Heart right ventricle (tissue), 16 donors: ENCODE data around the gene E2F7. TPM values are rescaled to one million over a fixed set of nuclear protein-coding genes. Genes with fewer than 3 reads are reported as not detected.

ENCODE experiments used
- ATAC-seq, 8 donors: fragments of 200-7000 bp; cut with Tn5 transposase; one replicate each; pipeline ENCODE4 v1.9.1; 2020; ENCODE audit warnings: mild to moderate bottlenecking in 8 of 8, moderate library complexity in 8 of 8, moderate number of reproducible peaks in 1 of 8
- DNase-seq, 2 donors: peaks; one replicate each; pipeline ENCODE4 v3.0.0-alpha.2; 2020
- H3K27ac ChIP-seq, 10 donors: fragments of 200-600 bp; sonication (generic) in 2 of 10; one replicate each; pipeline versions ENCODE4 v1.5.0 to v1.8.0; 2020 to 2022; ENCODE audit warnings: mild to moderate bottlenecking in 3 of 10
- H3K27me3 ChIP-seq, 7 donors: fragments of 200-600 bp; one replicate each; pipeline ENCODE4 v1.8.0; 2021 to 2022; ENCODE audit warnings: mild to moderate bottlenecking in 2 of 7
- H3K36me3 ChIP-seq, 9 donors: fragments of 200-600 bp; sonication (generic) in 1 of 9; one replicate each; pipeline versions ENCODE4 v1.5.0 to v1.8.0; 2020 to 2022; ENCODE audit warnings: mild to moderate bottlenecking in 2 of 9
- H3K4me1 ChIP-seq, 9 donors: fragments of 200-600 bp; sonication (generic) in 1 of 9; one replicate each; pipeline versions ENCODE4 v1.5.0 to v1.8.0; 2020 to 2022; ENCODE audit warnings: mild to moderate bottlenecking in 4 of 9
- H3K4me3 ChIP-seq, 10 donors: fragments of 200-600 bp; sonication (generic) in 2 of 10; one replicate each; pipeline versions ENCODE4 v1.5.0 to v1.8.0; 2020 to 2022; ENCODE audit warnings: mild to moderate bottlenecking in 7 of 10, moderate library complexity in 2 of 10
- H3K9me3 ChIP-seq, 11 donors: fragments of 200-600 bp in 10 of 11; sonication (generic) in 2 of 11; one replicate each; pipeline versions ENCODE4 v1.5.0 to v1.8.0; 2013 to 2022; ENCODE audit warnings: mild to moderate bottlenecking in 2 of 11, control low read depth in 1 of 11, moderate library complexity in 1 of 11
- WGBS, 2 donors: extraction: QIAGEN DNeasy Blood & Tissue Kit; methylation state at CpG; one replicate each; pipeline ENCODE4 v1.1.7; 2013; ENCODE audit warnings: inconsistent platforms in 1 of 2; 5-methylcytosine and 5-hydroxymethylcytosine counted together
- intact Hi-C, 10 donors: fragments of 100-400 bp; cut with DNase I; formaldehyde crosslinking; loops; one replicate each; pipeline versions ENCODE4 v1.11.1 to v1.14.2; 2022
- polyA plus RNA-seq, 2 donors: library from polyadenylated mRNA; stranded (reverse); fragments of 200-250 nt; gene quantifications; one replicate each; pipeline ENCODE4 v1.2.3, GENCODE V29; 2013
- total RNA-seq, 10 donors: library from RNA; stranded (reverse); fragmentation: NEBNext Ultra II Directional in 3 of 10; extraction: Animal tissue kit (Norgen Biotek cat#: 25700) in 3 of 10; gene quantifications; one replicate each; pipeline versions ENCODE4 v1.2.1 to v1.2.4, GENCODE V29; 2021 to 2023
- TF ChIP-seq, protein P1 (sequence below), 9 donors: fragments of 200-600 bp; sonication (generic) in 2 of 9; IDR thresholded peaks; one replicate each; pipeline versions ENCODE4 v1.5.0 to v1.8.0; 2021 to 2022; ENCODE audit warnings: antibody characterized with exemption in 9 of 9, mild to moderate bottlenecking in 5 of 9, moderate library complexity in 1 of 9
- donor health status: Arrhythmogenic right ventricular cardiomyopathy.
- donor health status: ischemic (EF 13 %, LVEDD 7.1; RV severe dilation, severe dysfunction).
- donor health status: healthy with polysubstance abuse.
- donor health status: DM: no; HTN: yes; CAD: no.
- donor health status: DM: no; HTN: no; CAD: no.
- donor health status: ischemic (EF 25% LVEDD 6.9; RV normal size, moderate dysfunction).
- donor health status: ischemic (EF 25% LVEDD 5.7; RV mildly dilated, moderate dysfunction).
- donor health status: healthy.
- donor health status: DM: yes; HTN: yes; CAD: no.
- donor health status: Ischemic cardiomyopathy.
- donor health status: ischemic (EF 35%, LVEDD 5.7; RV mildly dilated, moderate dysfunction).
- donor health status: nonischemic (EF 11% LVEDD 7.7; RV severe dilation, severe dysfunction).
- donor health status: DM: yes; HTN: yes; CAD: no.
- donor health status: PGD.
- donor health status: ischemic (EF 29% LVEDD 5.4; RV normal size, mild dysfunction).
- donor health status: nonischemic (EF 23%, LVEDD 6.1; RV moderate dilation, normal function).

E2F7 gene
- total and polyA plus RNA-seq, 12 donors, result 0.04 to 1.5 (median 0.28) TPM; not detected in 1

DNA sequence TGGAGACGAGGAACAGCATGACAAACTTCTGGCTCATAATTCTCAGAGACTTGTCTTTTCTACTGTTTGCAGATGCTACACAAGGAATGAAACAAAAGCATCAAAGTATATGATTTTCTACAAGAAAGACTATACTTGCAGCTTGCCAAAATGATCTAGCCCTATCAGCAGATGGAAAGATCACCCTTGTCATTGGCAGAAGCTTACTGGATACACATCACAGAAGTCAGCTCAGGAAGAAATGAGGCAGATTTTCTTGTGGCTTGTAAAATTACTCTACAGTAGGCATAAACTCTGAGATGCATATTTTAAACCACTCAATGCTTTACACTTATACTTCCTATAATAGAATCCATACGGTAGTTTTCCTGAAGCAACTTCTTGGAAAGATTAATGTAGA is 20.6 kb downstream of the E2F7 start:
- intact Hi-C loops, result loop anchor here in 3 of 10 donors (5.0 to 10.0 kb wide), 2 partner anchors 640 to 643 kb away; no protein-coding TSS in a partner anchor
- ATAC-seq, result no peak

GRCh38 chr12:77042833-77043232 is 22.5 kb downstream of the E2F7 start:
- DNase-seq, result no peak
- 93 to 96% methylated on average over 8 of the region's 8 CpGs for WGBS, 2 donors
- TF ChIP-seq, protein P1, sequence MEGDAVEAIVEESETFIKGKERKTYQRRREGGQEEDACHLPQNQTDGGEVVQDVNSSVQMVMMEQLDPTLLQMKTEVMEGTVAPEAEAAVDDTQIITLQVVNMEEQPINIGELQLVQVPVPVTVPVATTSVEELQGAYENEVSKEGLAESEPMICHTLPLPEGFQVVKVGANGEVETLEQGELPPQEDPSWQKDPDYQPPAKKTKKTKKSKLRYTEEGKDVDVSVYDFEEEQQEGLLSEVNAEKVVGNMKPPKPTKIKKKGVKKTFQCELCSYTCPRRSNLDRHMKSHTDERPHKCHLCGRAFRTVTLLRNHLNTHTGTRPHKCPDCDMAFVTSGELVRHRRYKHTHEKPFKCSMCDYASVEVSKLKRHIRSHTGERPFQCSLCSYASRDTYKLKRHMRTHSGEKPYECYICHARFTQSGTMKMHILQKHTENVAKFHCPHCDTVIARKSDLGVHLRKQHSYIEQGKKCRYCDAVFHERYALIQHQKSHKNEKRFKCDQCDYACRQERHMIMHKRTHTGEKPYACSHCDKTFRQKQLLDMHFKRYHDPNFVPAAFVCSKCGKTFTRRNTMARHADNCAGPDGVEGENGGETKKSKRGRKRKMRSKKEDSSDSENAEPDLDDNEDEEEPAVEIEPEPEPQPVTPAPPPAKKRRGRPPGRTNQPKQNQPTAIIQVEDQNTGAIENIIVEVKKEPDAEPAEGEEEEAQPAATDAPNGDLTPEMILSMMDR (IDR thresholded peaks at IDR 0.05), result no peak
- Histone ChIP-seq H3K36me3 (peaks cover 0 to 44% (median 0%) of the 10 kb centered on the region in 9 donors), H3K4me1 (no peaks in the 10 kb centered on the region), H3K9me3 (peaks cover 0 to 12% (median 0%) of the 10 kb centered on the region in 11 donors), H3K4me3 (no peak overlapping the region), H3K27ac (no peak overlapping the region), H3K27me3 (no peaks in the 10 kb centered on the region)
- no peak for ATAC-seq
- intact Hi-C loops, result loop anchor here in 2 of 10 donors (10.0 kb wide), 1 partner anchor 642 kb away; no protein-coding TSS in a partner anchor

More for the DNA sequence above, 20.6 kb downstream of the E2F7 start:
- Histone ChIP-seq H3K4me1 (no peaks in the 10 kb centered on the region), H3K4me3 (no peak overlapping the region), H3K36me3 (peaks cover 0 to 52% (median 0%) of the 10 kb centered on the region in 9 donors), H3K27ac (no peak overlapping the region), H3K27me3 (no peaks in the 10 kb centered on the region), H3K9me3 (no peaks in the 10 kb centered on the region)
- 77 to 82% methylated on average over 2 of the region's 2 CpGs for WGBS, 2 donors
- DNase-seq, result no peak
- TF ChIP-seq, protein P1 (IDR thresholded peaks at IDR 0.05), result no peak

DNA sequence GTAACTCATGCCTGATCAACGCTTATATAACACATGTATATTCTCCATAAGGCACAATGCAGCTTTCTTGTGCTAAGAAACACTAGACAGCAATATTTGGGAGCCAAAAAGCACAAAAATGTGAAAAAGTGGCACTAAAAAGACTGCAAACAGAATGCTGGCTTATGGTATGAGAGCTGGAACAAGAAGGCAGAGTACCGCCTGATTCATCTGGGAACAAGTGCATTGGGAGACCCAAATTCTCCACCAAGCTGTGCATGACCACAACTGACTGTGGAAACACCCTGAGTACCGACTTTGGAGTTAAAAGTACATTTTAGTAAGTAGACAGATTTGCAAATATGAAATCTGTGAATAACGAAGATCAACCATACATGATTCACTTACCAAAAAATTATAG is 25.1 kb downstream of the E2F7 start:
- Histone ChIP-seq H3K36me3 (peaks cover 0 to 32% (median 0%) of the 10 kb centered on the region in 9 donors), H3K27ac (no peak overlapping the region), H3K9me3 (peaks cover 0 to 20% (median 0%) of the 10 kb centered on the region in 11 donors), H3K27me3 (no peaks in the 10 kb centered on the region), H3K4me1 (no peaks in the 10 kb centered on the region), H3K4me3 (no peak overlapping the region)
- TF ChIP-seq, protein P1 (IDR thresholded peaks at IDR 0.05), result no peak
- ATAC-seq (no peak), DNase-seq (no peak)
- 96 to 98% methylated on average over 4 of the region's 4 CpGs for WGBS, 2 donors
- intact Hi-C loops, result loop anchor here in 2 of 10 donors (10.0 kb wide), 1 partner anchor 645 kb away; no protein-coding TSS in a partner anchor

DNA sequence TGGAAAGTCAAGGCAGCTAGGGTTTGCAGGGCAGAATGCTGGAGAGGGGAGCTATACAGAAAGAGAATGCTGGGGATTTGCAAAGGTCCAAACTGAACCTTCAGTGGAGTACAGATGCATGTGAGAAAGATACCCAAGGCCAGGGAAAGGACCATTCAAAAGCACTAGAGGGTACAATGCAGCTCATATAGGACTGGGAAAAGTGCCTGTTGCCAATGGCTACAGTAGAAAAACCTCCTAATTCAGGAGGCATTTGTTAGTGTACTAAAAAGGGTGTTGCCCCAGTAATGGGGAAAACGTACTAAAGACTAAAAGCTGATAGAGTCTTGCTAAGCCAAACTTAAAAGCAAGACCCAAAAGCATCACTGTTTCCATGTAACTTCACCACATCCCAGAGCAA is 30.1 kb downstream of the E2F7 start:
- Histone ChIP-seq H3K27ac (no peak overlapping the region), H3K27me3 (no peaks in the 10 kb centered on the region), H3K4me3 (no peak overlapping the region), H3K9me3 (peaks cover 0 to 20% (median 0%) of the 10 kb centered on the region in 11 donors), H3K4me1 (no peaks in the 10 kb centered on the region), H3K36me3 (peaks cover 0 to 20% (median 0%) of the 10 kb centered on the region in 9 donors)
- TF ChIP-seq, protein P1 (IDR thresholded peaks at IDR 0.05), result no peak
- ATAC-seq, result no peak
- no peak for DNase-seq
- WGBS, 2 donors, result 87 to 96% methylated on average over 1 of the region's 1 CpG
- intact Hi-C loops, result no loop called here
